ENCODE results near the gene SLC38A3.

DNA sequence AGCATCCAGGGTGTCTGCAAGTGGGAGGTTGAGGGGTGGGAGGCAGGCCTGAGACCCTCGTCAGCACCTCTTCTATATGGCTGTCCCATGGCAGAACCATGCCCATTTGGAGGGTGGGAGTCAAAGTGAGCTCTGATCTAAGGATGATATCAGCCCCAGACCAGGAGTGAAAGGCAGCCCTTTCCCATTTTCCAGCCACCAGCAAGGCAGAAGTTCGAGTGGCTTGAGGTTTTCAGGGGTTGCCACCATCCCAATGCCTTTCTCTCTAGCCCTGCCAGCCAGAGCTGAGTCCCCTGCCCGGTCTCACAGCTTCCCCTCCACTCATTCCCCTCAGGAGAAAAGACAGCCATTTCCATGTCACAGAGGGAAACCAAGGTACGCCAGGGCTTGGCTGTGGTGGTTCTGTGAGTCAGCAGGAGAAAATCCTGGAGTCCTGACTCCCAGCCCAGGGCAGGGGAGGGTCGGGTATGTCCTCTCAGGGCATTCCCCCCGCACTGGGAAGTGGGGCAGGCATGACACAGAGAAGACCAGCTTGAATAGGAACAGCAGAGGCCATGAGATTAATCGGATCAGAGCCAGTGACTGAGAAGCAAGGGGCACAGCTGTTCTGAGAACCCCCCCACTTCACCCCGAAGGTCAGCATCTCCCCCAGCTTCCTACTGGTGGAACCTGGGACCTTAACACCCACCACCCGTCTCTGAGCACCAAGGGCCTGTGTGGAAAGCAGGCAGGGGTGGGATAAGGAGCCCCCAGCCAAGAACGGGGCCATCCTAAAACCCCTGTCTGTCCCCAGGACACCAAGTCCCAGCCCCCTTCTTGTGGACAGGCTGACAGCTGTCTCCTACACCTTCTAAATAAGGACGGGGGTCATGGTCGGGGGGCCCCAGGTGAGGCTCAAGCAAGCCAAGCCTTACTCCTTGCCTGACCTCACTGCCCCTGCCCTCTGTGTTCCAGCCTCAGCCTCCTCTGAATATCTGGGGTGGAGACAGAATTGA, 965 bp upstream of the SLC38A3 start:
- TF ChIP-seq ZNF274 (IDR thresholded peaks at IDR 0.05; ENCODE audit: low read depth, low read length), result no peak
- no peak for TF ChIP-seq SUZ12 (IDR thresholded peaks at IDR 0.05; ENCODE audit: extremely low read depth, insufficient read depth, insufficient read length)

Measured in NT2/D1 (cell line).